Activated CD8-positive, alpha-beta memory T cell treated with anti-CD3 and anti-CD28 coated beads, Interleukin-2, amount 50 U/mL, for 1 hour (primary cell): Measurements from ENCODE around the gene FAM168A.

Experiments used
- DNase-seq: peaks from one replicate; pipeline ENCODE4 v3.0.0-alpha.2; 2020; ENCODE audit errors: extremely low read depth

FAM168A gene

GRCh38 chr11:73367482-73368024, 230.4 kb downstream of the FAM168A start:
- DNase-seq, result no peak

GRCh38 chr11:73366953-73367352, 231.0 kb downstream of the FAM168A start:
- no peak for DNase-seq

- DNase-seq, result no peak
These were observed 231.7 kb downstream of the FAM168A start for GRCh38 chr11:73366265-73366610.

- DNase-seq, result no peak
These were observed 232.3 kb downstream of the FAM168A start for GRCh38 chr11:73365352-73366264.

GRCh38 chr11:73363147-73363546, 234.8 kb downstream of the FAM168A start:
- DNase-seq, result no peak

GRCh38 chr11:73361953-73362776, 235.7 kb downstream of the FAM168A start:
- no peak for DNase-seq

- DNase-seq, result no peak
These were observed 237.1 kb downstream of the FAM168A start for GRCh38 chr11:73360743-73361369.

GRCh38 chr11:73359930-73360742, 237.8 kb downstream of the FAM168A start:
- no peak for DNase-seq

GRCh38 chr11:73359341-73359740, 238.6 kb downstream of the FAM168A start:
- no peak for DNase-seq

GRCh38 chr11:73358071-73358470, 239.8 kb downstream of the FAM168A start:
- DNase-seq, result no peak

GRCh38 chr11:73356979-73357860, 240.7 kb downstream of the FAM168A start:
- no peak for DNase-seq

- DNase-seq, result no peak
These were observed 242.8 kb downstream of the FAM168A start for GRCh38 chr11:73355109-73355508.

- DNase-seq, result no peak
These were observed 244.5 kb downstream of the FAM168A start for GRCh38 chr11:73353422-73353821.

GRCh38 chr11:73350908-73351636, 246.8 kb downstream of the FAM168A start:
- DNase-seq, result peak; percentile 21
